Right lobe of liver (tissue), 4 donors: ENCODE results near the gene SPRR2F.
"Not testable (repeated sequence)": the region's sequence is repeated elsewhere in the genome, so short reads cannot be mapped to it uniquely, and the experiment has no call there.

ENCODE experiments used
- CTCF ChIP-seq, 4 donors: fragments of 200-600 bp in 3 of 4; fragments of 450-650 bp in 1 of 4; IDR thresholded peaks; one replicate each; pipeline versions ENCODE4 v1.5.1 to v1.8.0; 2016 to 2022; ENCODE audit warnings: antibody characterized with exemption in 4 of 4, mild to moderate bottlenecking in 2 of 4
- POLR2A ChIP-seq: fragments of 450-650 bp; IDR thresholded peaks from one replicate; pipeline ENCODE4 v1.6.1; 2017; ENCODE audit warnings: antibody characterized with exemption, mild to moderate bottlenecking
- donor health status: DM: no; HTN: no; CAD: no.
- donor health status: DM: no; HTN: no; CAD: no.
- donor health status: DM: no; HTN: yes; CAD: no.

DNA sequence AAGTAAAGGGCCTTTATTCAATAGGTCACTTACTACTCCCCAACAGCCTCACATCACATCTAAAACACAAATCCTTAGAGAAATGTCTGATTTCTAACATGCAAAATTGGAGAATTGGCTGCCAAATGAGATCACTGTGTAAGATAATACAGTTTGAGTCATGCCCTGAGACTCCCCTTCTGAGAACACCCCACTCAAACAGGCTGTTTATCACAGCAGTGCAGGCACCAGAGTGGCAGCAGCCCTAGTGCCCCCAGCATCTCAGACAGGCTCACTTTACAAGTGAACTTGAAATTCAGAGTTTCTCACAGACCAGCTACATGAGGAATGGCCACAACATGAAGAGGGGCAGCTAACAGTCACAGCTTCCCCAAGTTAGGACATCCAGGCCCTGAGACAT, 1.9 kb upstream of the SPRR2F start:
- not testable (repeated sequence) for TF ChIP-seq POLR2A; CTCF (IDR thresholded peaks at IDR 0.05)
